Amniotic epithelial cell (primary cell): Measurements from ENCODE around the gene CFAP100.

Source experiments
- DNase-seq: peaks from one replicate; pipeline ENCODE4 v3.0.0-alpha.2; 2010; ENCODE audit warnings: low read depth

CFAP100 gene

DNA sequence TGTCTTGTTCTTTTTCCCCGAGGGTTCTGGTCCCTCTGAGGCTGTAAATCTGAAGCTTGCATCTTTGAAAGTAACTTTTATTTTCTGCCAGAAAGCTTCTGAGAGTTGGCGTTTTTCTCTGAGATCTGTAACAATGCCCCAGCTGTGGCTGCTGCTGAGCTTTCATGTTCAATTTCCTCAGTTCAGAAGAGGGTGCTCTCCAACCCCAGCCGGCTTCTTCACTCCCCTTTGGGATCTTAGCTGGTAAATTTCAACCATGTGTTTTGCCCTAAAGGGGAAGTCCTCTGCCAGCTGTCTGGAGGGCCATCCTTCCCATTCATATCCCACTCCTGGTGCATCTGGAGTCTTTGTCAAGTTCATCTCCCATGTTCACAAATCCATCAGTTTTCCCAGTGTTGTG, 18.3 kb upstream of the CFAP100 start:
- DNase-seq, result no peak

- DNase-seq, result no peak
Measured at GRCh38 chr3:126377211-126377610, 17.5 kb upstream of the CFAP100 start.

- no peak for DNase-seq
Measured at GRCh38 chr3:126378341-126378751, 16.4 kb upstream of the CFAP100 start.

- DNase-seq, result no peak
Measured at GRCh38 chr3:126380011-126380768, 14.5 kb upstream of the CFAP100 start.

- no peak for DNase-seq
Measured at GRCh38 chr3:126381966-126382365, 12.7 kb upstream of the CFAP100 start.

DNA sequence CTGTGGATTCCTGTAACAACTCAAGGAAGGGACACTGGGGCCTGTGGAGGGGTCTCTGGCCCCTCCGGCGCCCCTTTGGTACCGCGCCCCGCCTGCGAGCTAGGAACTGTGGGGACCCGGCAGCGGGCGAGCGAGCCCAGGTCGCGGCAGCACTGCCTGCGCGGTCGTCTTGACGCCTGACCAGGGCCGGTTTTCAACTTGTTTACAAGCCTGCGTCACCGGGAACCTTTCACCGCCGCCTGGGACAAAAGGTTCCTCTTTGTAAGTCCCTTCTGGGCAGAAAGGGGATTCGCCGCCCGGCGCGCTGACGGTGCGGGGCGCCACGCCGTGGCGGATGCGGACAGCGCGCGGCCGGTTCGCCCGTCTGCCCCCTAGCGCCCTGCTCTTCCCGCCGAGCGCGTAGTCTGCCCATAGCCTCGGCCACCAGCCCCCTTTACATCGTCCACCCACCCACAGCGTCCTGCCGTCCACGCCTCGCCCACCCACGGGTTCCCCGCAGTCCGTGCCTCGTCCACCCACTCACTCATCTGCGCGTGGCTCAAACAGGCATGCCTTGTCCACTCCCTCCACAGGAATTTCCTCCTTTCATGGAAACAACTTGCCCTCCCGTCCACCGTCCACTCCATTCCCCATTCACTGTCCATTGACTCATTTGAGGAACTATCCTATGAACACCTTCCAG, 5.5 kb upstream of the CFAP100 start:
- DNase-seq, result peak; percentile 67

DNA sequence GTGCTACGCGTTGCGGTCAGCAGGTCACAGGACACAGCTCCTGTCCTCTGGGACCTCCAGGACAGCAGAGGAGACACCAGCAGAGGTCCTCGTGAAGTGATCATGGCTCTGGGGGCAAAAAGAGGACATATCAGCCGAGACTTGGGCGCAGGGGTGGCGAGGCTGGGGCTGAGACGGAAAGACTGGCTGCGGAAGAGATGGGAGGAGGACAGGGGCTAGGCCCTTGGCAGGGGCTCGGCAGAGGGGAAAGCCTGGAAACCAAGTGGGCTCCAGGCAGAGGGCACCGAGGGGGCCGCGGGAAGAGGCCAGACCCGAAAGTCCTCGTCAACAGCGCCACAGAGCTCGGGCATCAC, 4.9 kb upstream of the CFAP100 start:
- DNase-seq, result no peak

DNA sequence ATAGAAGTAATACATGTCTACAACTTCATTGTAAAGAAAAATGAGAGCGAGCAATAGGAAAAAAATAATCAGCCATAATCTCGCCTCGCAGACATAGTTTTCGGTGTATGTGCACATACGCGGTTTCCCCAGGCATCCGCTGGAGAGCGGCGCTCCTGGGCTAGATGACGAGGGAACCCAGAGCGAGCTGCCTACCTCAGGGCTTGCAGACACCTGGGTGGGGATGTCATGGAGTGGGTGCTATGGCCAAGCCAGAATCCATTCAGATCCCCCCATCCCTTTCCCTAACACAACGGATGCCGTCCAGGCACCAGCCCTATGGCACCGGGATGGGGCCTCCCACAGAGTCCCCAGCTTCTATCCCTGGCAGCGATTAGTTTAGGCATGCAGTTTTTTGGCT, 4.5 kb upstream of the CFAP100 start:
- DNase-seq, result no peak

GRCh38 chr3:126390751-126391150, 4.0 kb upstream of the CFAP100 start:
- DNase-seq, result no peak

- no peak for DNase-seq
Measured at GRCh38 chr3:126391631-126392030, 3.1 kb upstream of the CFAP100 start.

DNA sequence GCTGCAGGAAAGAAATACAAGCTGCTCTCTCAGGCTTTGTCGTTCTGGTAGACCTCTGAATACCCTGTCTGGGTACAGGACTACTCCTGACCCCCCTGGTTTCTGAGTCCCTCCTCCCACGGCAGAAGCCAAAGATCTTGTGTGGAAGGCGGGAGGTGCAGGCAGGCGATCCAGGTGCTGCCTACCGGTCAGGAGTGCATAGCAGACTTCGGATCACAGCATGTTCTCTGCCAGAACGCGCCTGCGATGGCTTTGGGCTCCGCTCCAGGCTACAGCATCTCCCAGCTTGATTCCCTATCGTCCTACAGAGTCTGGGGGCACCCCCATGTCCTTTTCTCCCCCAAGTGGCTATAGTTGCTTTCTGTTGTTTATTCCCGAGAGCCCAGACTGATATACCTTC, 2.5 kb upstream of the CFAP100 start:
- DNase-seq, result no peak

GRCh38 chr3:126393563-126393962, 1.1 kb upstream of the CFAP100 start:
- DNase-seq, result no peak

DNA sequence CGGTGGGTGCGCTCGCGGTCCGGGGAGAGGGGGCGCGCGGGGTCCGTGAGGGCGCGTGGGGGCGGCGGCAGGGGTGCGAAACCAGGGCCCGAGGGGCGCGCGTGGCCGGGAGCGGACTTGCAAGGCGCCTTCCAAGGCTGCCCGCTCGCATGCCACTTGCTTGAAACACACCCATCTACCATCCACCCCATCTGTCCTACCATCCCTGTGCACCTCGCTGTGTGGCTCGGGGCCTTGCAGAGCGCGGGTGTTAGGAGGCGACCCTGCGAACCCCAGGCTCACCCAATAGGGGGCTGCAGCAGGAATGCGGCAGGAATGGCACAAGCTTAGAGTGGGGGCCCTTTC, 240 bp downstream of the CFAP100 start:
- no peak for DNase-seq

DNA sequence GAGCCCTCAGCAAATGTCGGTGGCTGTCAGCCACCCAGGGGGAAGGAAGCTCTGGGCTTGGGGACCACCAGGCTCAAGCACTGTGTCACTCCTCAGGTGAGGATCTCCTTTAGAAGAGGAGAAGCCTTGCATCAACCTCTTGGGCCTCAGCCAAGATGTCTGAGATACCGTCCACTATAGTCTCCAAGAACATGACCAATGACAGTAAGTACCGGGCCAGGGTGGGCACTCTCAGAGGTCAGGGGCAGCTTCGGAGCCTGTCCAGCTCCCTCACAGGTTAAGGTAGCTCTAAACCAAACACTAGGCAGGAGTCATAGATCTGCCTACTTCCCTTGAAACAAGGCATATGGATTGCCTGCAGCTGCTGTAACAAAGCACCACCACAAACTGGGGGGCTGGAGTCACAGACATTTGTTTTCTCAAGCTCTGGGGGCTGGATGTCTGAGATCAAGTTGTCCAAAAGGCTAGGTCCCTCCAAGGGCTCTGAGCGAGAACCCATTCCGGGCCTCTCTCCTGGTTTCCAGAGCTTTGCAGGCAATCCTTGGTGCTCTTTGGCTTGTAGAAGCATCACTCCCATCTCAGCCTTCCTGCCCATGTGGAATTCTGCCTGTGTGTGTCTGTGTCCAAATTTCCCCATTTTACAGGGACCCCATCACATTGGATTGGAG, 1.3 kb downstream of the CFAP100 start:
- DNase-seq, result no peak

GRCh38 chr3:126396536-126396935, 1.8 kb downstream of the CFAP100 start:
- DNase-seq, result no peak

DNA sequence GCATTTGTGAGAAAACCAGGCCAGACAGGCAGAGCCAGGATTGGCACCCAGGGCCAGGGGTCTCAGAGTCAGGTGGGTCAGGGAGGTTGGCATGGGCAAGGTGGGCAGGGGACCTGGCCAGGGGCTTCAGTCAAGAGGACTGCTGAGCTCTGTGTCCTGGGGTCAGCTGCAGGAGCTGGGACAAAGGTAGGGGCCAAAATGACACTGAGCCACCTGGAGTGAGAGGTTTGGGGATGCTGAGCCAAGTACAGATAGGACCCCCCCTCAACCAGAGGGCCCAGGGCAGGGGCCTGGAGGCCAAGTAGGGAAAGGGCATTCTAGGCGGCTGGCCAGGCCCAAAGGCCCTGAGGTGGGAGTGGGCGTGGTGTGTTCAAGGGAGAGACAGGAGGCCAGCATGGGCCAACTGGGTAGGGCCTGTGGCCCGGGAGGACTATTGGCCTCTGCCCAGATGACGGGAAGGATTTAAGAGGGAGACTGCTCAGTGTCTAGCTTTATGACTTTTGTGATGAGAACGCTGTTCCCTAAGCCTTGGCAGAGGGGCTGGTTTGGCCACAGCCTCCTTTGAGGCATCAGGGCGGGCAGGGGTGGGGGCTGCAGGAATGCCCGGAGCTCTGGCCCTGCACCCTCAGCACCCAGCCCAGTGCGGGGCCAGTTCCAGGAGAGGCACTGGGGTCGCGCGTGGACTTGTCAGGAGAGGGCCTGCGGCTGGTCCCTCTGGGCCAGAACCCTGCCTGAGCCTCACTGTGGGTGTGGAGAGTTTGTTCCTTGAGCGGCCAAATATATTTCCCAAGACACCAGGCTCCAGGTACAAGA, 3.1 kb downstream of the CFAP100 start:
- DNase-seq, result no peak

- no peak for DNase-seq
Measured at GRCh38 chr3:126398423-126399350, 4.0 kb downstream of the CFAP100 start.

GRCh38 chr3:126399351-126399735, 4.6 kb downstream of the CFAP100 start:
- DNase-seq, result no peak

DNA sequence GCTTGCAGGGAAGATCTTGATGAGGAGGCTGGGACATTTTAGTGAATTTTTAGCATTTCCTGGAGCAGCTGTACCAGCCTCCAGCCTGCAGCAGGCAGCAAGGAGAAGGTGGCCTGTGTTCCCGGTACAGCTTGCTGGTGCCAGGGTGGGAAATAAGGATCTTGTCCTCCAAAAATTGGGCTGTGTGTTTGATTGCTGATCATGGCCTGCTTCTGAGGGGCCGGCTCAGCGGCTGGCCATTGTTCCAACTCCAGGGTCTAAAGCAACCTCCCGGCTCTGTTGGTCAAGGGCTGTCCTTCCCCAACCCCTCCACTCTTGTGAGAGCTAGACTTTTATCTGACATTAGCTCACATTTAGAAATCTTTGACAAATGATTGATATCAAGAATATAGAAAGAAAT, 5.0 kb downstream of the CFAP100 start:
- DNase-seq, result no peak

DNA sequence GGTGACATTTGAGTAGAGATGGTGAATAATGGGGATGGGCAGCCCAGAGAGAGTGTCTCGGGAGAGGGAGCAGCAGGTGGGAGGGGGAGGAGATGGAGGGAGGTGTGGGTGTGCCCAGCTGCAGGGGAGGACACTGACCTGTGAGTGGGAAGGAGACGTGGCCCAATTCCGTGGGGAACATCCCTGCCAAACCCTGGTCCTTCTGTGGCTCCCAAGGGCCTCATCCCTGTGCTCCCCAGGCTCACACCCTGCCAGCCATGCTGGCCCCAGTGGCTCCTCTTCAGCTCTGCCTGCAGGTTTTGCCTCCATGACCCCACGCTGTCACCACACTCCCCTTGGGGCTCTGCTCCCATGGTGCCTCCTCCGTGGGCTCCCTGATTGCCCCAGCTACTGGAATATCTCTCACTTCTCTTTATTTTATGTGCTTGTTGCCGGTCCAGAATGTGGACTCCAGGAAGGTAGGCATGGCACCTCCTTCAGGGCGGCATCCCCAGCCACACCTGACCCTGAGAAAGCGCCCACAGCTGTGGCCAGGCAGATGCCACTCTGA, 7.0 kb downstream of the CFAP100 start:
- no peak for DNase-seq

- DNase-seq, result no peak
Measured at GRCh38 chr3:126402178-126402577, 7.5 kb downstream of the CFAP100 start.
